ENCODE data around the gene CD70.
A peak's percentile ranks its signal among the peaks of the same experiment; 100 is the strongest.
"Not testable (repeated sequence)": the region's sequence is repeated elsewhere in the genome, so short reads cannot be mapped to it uniquely, and the experiment has no call there.

Gene CD70

GRCh38 chr19:6590827-6591319 lies at the start of gene CD70:
Gene CD70 (minus strand): TSS chr19:6591150. CDS start chr19:6591002, 148 bp downstream.
- DNase-seq = no peak

- DNase-seq = not testable (repeated sequence)
These were observed 49.4 kb upstream of the CD70 start for GRCh38 chr19:6640333-6640732.

- DNase-seq = no peak
These were observed 48.5 kb upstream of the CD70 start for GRCh38 chr19:6639439-6639838.

- DNase-seq = not testable (repeated sequence)
These were observed 42.5 kb upstream of the CD70 start for GRCh38 chr19:6633456-6633813.

- not testable (repeated sequence) for DNase-seq
These were observed 42.0 kb upstream of the CD70 start for GRCh38 chr19:6632747-6633455.

- DNase-seq = peak; percentile 14
These were observed 41.2 kb upstream of the CD70 start for GRCh38 chr19:6632002-6632621.

- DNase-seq = no peak
These were observed 35.8 kb upstream of the CD70 start for GRCh38 chr19:6626764-6627163.

GRCh38 chr19:6617374-6617773 lies 26.4 kb upstream of the CD70 start:
- no peak for DNase-seq

GRCh38 chr19:6616011-6616410 lies 25.1 kb upstream of the CD70 start:
- DNase-seq = no peak

GRCh38 chr19:6613711-6614110 lies 22.8 kb upstream of the CD70 start:
- no peak for DNase-seq

- no peak for DNase-seq
These were observed 20.2 kb upstream of the CD70 start for GRCh38 chr19:6610934-6611852.

- DNase-seq = no peak
These were observed 18.0 kb upstream of the CD70 start for GRCh38 chr19:6608940-6609339.

GRCh38 chr19:6608146-6608545 lies 17.2 kb upstream of the CD70 start:
- DNase-seq = not testable (repeated sequence)

GRCh38 chr19:6606276-6607070 lies 15.5 kb upstream of the CD70 start:
- not testable (repeated sequence) for DNase-seq

- no peak for DNase-seq
These were observed 14.0 kb upstream of the CD70 start for GRCh38 chr19:6604906-6605305.

- DNase-seq = no peak
These were observed 11.8 kb upstream of the CD70 start for GRCh38 chr19:6602729-6603114.

GRCh38 chr19:6601537-6602052 lies 10.6 kb upstream of the CD70 start:
- not testable (repeated sequence) for DNase-seq

GRCh38 chr19:6600951-6601536 lies 10.1 kb upstream of the CD70 start:
- not testable (repeated sequence) for DNase-seq

GRCh38 chr19:6599866-6600454 lies 9.0 kb upstream of the CD70 start:
- no peak for DNase-seq

- DNase-seq = not testable (repeated sequence)
These were observed 7.4 kb upstream of the CD70 start for GRCh38 chr19:6598254-6598892.
